Measurements from ENCODE around the gene CLK3.

- TF ChIP-seq CTCF (IDR thresholded peaks at IDR 0.05; ENCODE audit: insufficient read depth, low read length, poor library complexity, severe bottlenecking) (no peak), EZH2phosphoT487 (conservative IDR thresholded peaks at IDR 0.05; ENCODE audit: low read length) (no peak)
These were observed 25.5 kb downstream of the CLK3 start for GRCh38 chr15:74641151-74641550.
